ENCODE data around the gene CEP112.
A peak's percentile ranks its signal among the peaks of the same experiment; 100 is the strongest.

The CEP112 gene

DNA sequence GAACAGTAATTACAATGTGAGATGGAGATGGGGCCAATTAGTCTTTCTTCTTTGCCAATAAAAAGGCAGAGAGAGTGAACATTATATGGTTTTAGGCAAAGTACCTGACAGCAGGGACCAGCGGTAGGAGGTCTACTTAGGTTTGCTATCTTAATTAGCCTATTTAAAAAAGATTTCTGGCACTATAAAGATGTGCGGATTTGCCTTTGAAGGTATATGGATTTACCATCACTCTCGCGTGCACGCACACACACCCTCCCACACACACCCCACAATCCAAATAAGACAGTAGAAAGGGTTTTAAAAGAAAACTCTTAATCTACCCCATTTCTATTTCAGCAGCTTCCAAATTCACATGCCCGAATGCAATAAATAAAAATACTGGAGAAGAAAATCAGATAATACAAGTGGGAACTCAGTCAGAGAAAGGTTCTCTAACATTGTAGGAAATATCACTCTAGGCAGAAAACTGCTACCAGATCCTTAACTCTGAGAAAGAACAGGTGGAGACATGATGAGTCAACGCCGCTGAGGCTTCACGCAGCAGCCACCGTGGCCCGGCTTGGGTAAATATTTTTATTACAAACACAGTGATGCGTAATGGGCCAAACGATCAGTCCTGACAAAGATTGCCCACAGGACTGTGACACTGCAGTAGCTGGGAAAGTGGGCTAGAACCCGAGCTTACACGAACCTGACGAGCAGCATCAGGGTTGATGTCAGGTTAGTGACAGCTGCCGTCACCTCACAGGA, 563.9 kb downstream of the CEP112 start:
- DNase-seq = no peak

DNA sequence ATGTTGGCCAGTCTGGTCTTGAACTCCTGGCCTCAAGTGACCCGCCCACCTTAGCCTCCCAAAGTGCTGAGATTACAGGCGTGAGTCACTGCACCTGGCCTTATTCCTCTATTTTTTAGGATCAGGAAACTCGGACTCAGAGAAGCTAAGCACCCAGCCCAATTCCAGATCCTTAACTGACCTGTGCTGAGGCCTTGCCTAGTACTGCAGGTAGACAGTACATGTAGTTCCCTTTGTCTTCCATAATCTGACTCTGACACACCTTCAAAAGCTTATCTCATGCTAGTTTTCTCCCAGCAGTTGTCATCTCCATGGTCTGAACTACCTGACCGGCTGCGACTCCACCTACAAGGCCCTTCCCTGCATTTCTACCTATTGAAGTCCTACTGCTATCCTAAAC, 564.8 kb downstream of the CEP112 start:
- DNase-seq = no peak

DNA sequence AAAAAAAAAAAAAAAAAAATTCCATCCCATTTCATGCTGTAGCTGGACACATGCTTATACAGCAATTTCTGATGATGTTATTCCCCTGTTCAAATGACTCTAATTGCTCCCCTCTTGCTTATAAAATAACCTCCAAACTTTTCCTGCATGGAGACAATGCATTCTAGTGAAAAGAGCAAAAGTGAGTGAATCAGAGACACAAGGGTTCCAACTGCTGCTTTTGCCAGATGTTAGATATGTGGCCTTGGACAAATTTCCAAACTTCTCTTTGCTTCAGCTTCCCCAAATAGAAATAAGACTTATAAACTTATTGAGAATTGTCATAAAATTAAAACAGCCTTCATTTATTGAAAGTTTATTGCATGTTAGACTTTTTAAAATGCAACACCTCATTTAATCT, 565.5 kb downstream of the CEP112 start:
- DNase-seq = no peak

DNA sequence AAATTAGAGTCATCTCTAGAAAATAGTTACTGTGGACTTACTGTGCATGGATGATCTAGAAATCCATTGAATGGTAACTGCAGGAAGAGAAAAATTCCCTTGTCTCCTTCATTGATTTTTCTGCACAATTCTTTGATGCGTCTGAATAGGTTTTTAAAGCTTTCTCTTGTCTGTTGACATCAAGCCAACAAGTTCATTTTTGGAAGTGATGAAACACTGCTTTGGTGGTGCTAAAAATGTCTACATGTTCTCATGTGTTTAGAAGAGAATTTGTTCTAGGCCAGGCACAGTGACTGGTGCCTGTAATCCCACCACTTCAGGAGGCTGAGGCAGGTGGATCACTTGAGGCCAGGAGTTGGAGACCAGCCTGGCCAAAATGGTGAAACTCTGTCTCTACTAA, 573.4 kb downstream of the CEP112 start:
- no peak for DNase-seq

DNA sequence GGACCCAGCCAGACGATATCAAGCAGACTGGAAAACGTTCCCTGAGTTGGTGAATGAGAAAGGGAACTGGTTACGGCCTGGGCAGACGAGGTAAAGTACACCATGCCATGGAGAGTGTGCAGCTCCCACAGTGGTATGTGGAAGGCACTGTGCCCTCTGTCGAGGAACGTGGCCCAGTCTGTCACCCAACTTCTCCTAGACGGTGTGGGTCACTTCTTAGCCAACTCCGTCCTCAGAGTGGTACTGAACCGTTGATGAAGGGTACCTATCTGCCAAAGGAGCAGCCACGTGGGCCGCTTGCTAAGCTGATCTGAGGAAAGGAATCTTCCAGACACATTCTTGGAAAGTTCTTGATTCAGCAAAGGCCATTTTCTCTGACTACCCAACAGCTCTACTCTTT, 574.4 kb downstream of the CEP112 start:
- no peak for DNase-seq

GRCh38 chr17:65609749-65610148, 582.2 kb downstream of the CEP112 start:
- no peak for DNase-seq

DNA sequence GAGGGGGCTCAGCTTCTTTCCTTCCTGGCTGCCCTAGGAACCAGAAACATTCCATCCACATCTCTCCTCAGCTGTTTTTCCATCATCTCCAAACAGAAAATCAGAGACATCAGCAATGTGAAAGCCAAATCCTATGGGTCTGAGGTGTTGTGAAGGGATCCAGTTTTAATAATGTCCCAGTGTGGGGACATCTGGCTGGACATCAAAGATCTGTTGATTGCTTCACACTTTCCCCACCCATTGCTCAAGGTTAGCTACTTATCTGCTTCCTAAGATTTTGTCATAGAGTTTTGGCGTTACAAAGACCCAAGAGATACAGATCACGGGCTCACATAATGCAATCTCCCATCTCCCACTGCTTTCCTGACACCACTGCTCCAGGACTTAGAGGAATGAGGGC, 582.6 kb downstream of the CEP112 start:
- DNase-seq = no peak

GRCh38 chr17:65604070-65604469, 587.9 kb downstream of the CEP112 start:
- DNase-seq = no peak

DNA sequence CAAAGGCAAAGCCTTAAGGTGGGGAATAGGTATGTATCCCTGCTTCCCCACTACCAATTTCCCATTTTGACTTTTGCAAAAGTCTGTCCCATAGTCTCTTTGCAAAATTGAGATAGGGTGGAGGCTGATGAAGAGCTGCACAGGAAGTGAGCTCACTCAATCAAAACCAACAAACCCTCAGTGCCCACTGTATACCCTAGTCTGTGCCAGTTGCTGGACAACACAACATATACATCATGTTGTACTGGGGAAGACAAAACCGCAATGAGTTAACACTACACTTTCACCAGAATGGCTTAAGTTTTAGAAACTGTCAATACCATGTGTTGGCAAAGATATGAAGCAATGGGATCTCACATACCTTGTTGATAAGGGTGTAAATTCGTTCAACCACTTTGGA, 590.1 kb downstream of the CEP112 start:
- no peak for DNase-seq

DNA sequence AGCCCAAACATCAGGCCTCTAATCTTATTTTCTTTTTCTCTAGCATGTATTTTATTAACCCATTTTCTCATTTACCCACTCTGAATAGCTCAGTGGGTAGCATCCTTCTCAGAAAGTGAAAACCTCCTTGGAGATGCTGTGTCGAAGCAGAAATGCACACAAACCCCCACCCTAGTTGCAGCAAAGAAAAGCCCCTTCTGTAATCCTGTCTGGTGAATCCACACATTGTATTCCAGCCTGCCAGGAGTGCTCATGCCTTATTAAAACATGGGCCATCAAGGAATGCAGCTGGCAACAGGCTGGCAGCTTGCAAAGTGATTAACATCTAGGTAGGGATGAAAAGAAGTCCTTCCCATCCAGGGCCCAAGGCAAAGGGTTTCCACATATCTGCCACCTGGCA, 590.8 kb downstream of the CEP112 start:
- DNase-seq = no peak

- DNase-seq = no peak
Measured at GRCh38 chr17:65600518-65600917, 591.4 kb downstream of the CEP112 start.

GRCh38 chr17:65599650-65600049, 592.3 kb downstream of the CEP112 start:
- DNase-seq = no peak

DNA sequence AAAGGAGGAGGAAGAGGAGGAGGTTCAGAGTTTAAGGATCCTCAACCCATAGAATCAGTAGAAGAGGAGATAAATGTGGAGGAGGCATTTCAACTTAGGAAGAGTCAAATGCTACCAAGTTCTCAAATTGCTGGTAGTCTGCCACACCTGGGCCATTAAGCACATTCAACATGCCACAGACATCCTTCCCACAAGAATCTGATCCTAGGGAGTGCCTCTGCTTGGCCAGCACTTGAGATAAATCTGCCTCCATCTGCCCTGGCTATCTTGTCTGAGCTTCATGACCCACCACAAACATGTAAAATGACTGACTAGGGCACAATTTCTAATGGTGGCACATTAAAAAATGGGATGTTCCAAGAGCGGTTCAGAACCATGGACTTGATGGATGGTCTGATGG, 593.2 kb downstream of the CEP112 start:
- DNase-seq = no peak

- DNase-seq = no peak
Measured at GRCh38 chr17:65595071-65595656, 596.8 kb downstream of the CEP112 start.

DNA sequence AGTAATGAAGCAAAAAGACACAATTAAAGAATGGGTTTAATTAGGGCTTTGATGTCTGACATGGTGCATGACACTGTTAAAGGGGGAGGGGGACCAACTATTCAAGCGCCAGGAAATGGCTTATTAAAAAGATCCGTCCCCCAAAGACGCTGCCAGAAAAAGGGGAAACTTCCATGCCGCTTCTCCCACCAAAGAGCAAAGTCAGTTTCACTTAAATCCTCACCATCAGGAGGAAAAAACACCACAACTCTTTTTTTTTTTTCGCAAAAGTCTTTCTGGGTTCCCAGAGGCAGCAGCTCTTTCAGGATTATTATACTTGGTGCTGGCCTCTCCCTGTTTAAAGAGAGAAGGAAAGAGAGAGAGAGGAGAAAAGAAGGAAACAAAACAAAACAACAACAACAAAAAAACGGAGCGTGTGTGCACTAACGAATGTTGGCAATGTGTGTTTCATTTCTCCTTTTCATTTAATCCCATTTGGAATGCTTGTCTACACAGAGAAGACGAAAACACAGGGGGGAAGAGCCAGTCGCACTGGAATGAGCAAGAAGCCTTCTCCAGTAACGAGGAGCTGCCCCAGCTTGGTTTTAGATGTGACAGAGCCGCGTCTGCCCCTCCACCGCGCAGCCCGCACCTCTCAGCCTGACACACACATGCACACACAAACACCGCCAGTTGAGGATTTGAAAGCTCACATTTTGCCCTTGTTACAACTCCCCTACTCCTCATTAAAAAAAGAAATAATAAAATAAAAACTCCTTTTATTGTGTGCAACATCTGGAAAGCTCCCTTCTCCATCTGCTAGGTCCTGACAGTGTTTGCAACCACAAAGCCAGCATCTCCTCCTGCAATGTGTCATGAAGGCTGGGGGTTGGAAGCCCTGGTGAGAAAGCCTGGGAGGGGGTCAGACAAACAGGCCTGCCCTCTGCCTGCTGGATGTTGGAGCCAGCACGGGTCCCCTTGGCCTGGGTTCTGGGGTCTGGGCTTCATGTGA, 597.8 kb downstream of the CEP112 start:
- DNase-seq = peak; percentile 15

- DNase-seq = no peak
Measured at GRCh38 chr17:65593092-65593854, 598.7 kb downstream of the CEP112 start.

- no peak for DNase-seq
Measured at GRCh38 chr17:65592125-65592965, 599.6 kb downstream of the CEP112 start.

DNA sequence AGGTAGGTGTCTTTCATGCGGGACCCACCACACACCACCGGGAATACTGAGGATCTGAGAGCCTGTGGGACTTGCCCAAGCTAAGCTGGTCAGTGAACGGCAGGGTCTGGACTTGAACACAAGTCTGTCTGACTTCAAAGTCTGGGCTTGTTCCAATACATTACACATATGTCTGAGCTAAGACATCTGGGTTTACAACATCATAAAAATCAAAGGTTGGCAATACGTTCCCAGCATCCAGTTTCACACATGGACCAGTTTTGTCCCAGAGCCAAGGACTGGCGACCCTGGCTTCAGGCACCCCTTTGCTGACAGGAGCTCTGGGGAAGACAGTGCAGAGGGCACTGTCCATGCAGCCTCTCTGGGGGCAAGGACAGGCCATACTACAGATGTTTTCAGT, 602.6 kb downstream of the CEP112 start:
- no peak for DNase-seq

DNA sequence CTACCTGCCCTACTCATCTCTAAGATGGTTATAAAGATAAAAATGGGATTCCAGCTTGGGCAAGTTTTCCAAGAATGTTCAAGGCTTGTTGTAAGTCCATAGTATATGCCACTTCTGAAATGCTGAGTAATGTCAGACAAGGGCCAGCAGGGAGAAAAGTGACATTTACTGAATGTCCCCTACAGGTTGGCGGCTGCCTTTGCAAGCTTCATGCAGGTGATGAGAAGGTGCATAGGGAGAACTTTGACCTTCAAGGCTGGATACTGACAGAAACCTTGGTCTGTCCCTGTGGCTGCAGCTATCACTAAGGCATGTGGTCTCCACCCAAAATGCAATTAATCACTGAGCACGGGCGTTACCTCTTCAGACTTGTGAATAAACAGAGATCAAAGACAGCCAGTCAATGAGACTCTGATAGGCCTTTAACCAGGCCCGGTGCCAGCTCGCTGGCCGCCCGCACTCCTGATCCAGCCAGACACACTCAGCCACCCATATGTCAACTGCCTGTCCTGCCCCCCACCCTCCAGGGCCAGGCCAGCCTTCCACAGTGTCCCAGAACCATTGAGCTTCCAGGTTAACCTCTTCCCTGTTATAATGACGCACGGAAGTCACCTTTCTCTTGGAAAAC, 603.6 kb downstream of the CEP112 start:
- no peak for DNase-seq

- no peak for DNase-seq
Measured at GRCh38 chr17:65587534-65588180, 604.3 kb downstream of the CEP112 start.

DNA sequence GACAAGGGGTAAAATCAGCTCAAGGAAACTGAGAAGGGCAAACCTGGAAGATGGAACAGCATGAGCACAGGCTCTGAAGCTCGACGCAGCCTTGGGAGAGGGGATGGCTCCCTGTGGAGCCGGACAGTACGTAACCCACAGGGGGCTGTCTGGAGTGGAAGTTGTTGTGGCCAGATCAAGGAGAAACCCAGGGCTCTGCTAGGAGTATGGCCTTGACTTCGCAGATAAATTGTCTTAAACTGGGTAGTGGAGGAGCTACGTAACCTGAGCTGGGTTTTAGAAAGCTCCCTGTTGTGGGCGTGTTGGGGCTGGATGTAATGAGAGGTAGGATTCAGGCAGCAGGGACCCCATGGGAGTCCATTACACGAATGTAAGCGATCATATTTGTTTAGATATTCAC, 605.0 kb downstream of the CEP112 start:
- no peak for DNase-seq
